Measurements from ENCODE around the gene CLEC10A.
A peak's percentile ranks its signal among the peaks of the same experiment; 100 is the strongest.

DNA sequence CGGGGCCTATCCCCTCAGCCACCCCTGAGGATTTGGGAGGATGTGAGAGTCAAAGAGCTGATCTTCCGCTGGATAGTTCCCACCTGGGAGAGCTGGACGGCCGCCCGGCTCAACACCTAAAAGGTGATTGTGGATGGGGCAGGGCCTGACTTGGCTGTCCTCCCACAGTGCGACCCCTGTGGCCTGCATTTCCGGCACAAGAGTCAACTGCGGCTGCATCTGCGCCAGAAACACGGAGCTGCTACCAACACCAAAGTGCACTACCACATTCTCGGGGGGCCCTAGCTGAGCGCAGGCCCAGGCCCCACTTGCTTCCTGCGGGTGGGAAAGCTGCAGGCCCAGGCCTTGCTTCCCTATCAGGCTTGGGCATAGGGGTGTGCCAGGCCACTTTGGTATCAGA, 52.7 kb downstream of the CLEC10A start:
- TF ChIP-seq GATA2 (IDR thresholded peaks at IDR 0.05; ENCODE audit: insufficient read depth, insufficient read length, low read depth, low read length) (no peak), POLR2A (IDR thresholded peaks at IDR 0.05; ENCODE audit: low read depth, low read length) (peak; percentile 51)
- TF ChIP-seq, protein P1, sequence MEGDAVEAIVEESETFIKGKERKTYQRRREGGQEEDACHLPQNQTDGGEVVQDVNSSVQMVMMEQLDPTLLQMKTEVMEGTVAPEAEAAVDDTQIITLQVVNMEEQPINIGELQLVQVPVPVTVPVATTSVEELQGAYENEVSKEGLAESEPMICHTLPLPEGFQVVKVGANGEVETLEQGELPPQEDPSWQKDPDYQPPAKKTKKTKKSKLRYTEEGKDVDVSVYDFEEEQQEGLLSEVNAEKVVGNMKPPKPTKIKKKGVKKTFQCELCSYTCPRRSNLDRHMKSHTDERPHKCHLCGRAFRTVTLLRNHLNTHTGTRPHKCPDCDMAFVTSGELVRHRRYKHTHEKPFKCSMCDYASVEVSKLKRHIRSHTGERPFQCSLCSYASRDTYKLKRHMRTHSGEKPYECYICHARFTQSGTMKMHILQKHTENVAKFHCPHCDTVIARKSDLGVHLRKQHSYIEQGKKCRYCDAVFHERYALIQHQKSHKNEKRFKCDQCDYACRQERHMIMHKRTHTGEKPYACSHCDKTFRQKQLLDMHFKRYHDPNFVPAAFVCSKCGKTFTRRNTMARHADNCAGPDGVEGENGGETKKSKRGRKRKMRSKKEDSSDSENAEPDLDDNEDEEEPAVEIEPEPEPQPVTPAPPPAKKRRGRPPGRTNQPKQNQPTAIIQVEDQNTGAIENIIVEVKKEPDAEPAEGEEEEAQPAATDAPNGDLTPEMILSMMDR (IDR thresholded peaks at IDR 0.05; ENCODE audit: extremely low read depth in 1 of 2, insufficient read depth in 1 of 2, low read depth in 1 of 2, low read length in 2 of 2): no peak

Measured in endothelial cell of umbilical vein (primary cell).